Measurements from ENCODE around the gene GDF10. TPM values are rescaled to one million over a fixed set of nuclear protein-coding genes. Genes with fewer than 3 reads are reported as not detected.

Gene GDF10
- total RNA-seq, 1 experiment from 2014 or later, result 0.24 TPM

GRCh38 chr10:47348661-47349470, 48.9 kb downstream of the GDF10 start:
- ATAC-seq (no peak), DNase-seq (ENCODE audit: low spot score) (no peak)
- no peaks in the 10 kb centered on the region for H3K27me3 Mint-ChIP-seq (ENCODE audit: low read depth)
- no peaks in the 10 kb centered on the region for H3K9me3 Mint-ChIP-seq
- no peak overlapping the region for H3K27ac Mint-ChIP-seq
- POLR2A ChIA-PET, result no interaction called here
- H3K4me1 Mint-ChIP-seq, result peaks cover 5% of the 10 kb centered on the region; the same call in 1 of the 2 replicates
- no peak overlapping the region for H3K4me3 Mint-ChIP-seq
- CTCF ChIA-PET, result no interaction called here
- H3K36me3 Mint-ChIP-seq, result no peaks in the 10 kb centered on the region
- TF ChIP-seq, protein P1, sequence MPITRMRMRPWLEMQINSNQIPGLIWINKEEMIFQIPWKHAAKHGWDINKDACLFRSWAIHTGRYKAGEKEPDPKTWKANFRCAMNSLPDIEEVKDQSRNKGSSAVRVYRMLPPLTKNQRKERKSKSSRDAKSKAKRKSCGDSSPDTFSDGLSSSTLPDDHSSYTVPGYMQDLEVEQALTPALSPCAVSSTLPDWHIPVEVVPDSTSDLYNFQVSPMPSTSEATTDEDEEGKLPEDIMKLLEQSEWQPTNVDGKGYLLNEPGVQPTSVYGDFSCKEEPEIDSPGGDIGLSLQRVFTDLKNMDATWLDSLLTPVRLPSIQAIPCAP (CRISPR knock-in tag; IDR thresholded peaks at IDR 0.05), result no peak
- TF ChIP-seq GRHL2 (CRISPR knock-in tag; IDR thresholded peaks at IDR 0.05; ENCODE audit: insufficient replicate concordance, severe bottlenecking), result no peak
- TF ChIP-seq ZNF121 (CRISPR knock-in tag; IDR thresholded peaks at IDR 0.05), result no peak
- TF ChIP-seq E2F1 (CRISPR knock-in tag; IDR thresholded peaks at IDR 0.05), result no peak
- TF ChIP-seq ZNF532 (CRISPR knock-in tag; IDR thresholded peaks at IDR 0.05; ENCODE audit: borderline replicate concordance), result no peak
- TF ChIP-seq, protein P2, sequence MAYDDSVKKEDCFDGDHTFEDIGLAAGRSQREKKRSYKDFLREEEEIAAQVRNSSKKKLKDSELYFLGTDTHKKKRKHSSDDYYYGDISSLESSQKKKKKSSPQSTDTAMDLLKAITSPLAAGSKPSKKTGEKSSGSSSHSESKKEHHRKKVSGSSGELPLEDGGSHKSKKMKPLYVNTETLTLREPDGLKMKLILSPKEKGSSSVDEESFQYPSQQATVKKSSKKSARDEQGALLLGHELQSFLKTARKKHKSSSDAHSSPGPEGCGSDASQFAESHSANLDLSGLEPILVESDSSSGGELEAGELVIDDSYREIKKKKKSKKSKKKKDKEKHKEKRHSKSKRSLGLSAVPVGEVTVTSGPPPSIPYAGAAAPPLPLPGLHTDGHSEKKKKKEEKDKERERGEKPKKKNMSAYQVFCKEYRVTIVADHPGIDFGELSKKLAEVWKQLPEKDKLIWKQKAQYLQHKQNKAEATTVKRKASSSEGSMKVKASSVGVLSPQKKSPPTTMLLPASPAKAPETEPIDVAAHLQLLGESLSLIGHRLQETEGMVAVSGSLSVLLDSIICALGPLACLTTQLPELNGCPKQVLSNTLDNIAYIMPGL (CRISPR knock-in tag; IDR thresholded peaks at IDR 0.05), result no peak
- no peak for TF ChIP-seq CREM (CRISPR knock-in tag; IDR thresholded peaks at IDR 0.05)
- TF ChIP-seq TP53 (CRISPR knock-in tag; IDR thresholded peaks at IDR 0.05), result no peak
- no peak for TF ChIP-seq NFE2L1 (CRISPR knock-in tag; IDR thresholded peaks at IDR 0.05)
- TF ChIP-seq AR (CRISPR knock-in tag; IDR thresholded peaks at IDR 0.05), result no peak
- TF ChIP-seq, protein P3, sequence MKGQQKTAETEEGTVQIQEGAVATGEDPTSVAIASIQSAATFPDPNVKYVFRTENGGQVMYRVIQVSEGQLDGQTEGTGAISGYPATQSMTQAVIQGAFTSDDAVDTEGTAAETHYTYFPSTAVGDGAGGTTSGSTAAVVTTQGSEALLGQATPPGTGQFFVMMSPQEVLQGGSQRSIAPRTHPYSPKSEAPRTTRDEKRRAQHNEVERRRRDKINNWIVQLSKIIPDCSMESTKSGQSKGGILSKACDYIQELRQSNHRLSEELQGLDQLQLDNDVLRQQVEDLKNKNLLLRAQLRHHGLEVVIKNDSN (CRISPR knock-in tag; IDR thresholded peaks at IDR 0.05), result no peak
- no peak for TF ChIP-seq ELF4 (CRISPR knock-in tag; IDR thresholded peaks at IDR 0.05; ENCODE audit: low read depth)
- TF ChIP-seq TEAD4 (CRISPR knock-in tag; IDR thresholded peaks at IDR 0.05), result no peak
- no peak for TF ChIP-seq ERG (CRISPR knock-in tag; IDR thresholded peaks at IDR 0.05)

All from WTC11 (cell line).